ENCODE measurements around the gene WNT6.

DNA sequence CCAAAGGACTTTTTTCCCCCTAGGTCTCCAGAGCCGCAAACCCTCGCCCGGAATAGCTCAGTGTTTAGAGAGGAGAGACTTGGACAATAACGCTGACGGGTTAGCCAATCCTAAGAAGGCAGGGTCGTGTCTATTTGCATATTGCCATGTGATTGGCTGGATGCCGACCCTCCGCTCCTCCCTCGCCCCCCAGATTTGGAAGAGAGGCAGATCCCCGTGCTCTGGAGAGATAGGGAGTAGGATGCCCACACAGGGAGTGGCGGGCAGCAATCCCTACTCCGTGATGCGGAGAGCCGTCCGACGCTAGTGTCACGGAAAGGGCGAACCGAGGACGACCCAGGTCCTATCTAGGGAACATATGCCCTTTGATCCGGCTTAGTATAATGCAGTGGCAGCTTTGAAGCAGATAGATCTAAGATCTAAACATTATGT is 1.4 kb downstream of the WNT6 start:
- TF ChIP-seq, protein P1, sequence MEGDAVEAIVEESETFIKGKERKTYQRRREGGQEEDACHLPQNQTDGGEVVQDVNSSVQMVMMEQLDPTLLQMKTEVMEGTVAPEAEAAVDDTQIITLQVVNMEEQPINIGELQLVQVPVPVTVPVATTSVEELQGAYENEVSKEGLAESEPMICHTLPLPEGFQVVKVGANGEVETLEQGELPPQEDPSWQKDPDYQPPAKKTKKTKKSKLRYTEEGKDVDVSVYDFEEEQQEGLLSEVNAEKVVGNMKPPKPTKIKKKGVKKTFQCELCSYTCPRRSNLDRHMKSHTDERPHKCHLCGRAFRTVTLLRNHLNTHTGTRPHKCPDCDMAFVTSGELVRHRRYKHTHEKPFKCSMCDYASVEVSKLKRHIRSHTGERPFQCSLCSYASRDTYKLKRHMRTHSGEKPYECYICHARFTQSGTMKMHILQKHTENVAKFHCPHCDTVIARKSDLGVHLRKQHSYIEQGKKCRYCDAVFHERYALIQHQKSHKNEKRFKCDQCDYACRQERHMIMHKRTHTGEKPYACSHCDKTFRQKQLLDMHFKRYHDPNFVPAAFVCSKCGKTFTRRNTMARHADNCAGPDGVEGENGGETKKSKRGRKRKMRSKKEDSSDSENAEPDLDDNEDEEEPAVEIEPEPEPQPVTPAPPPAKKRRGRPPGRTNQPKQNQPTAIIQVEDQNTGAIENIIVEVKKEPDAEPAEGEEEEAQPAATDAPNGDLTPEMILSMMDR (IDR thresholded peaks at IDR 0.05): no peak
- TF ChIP-seq ZFX (IDR thresholded peaks at IDR 0.05; ENCODE audit: borderline replicate concordance): no peak
